Stomach (tissue), 9 donors: Measurements from ENCODE around the gene EXOC3L2. TPM values are rescaled to one million over a fixed set of nuclear protein-coding genes. Genes with fewer than 3 reads are reported as not detected.

Experiments used
- DNase-seq, 2 donors: peaks; one replicate each; pipeline versions ENCODE4 v3.0.0 to v3.0.0-alpha.2; 2013 to 2019
- H3K27ac ChIP-seq, 5 donors: fragments of 200-600 bp in 4 of 5; sonication (generic) in 4 of 5; one replicate each; pipeline ENCODE4 v1.5.1; 2013 to 2019; ENCODE audit warnings: mild to moderate bottlenecking in 1 of 5, moderate library complexity in 1 of 5
- H3K27me3 ChIP-seq, 3 donors: fragments of 200-600 bp; sonication (generic); one replicate each; pipeline ENCODE4 v1.5.1; 2017 to 2019; ENCODE audit warnings: mixed run types in 1 of 3
- H3K36me3 ChIP-seq, 4 donors: fragments of 200-600 bp; sonication (generic); 1 replicate in 3 of 4; 2 replicates in 1 of 4; pipeline ENCODE4 v1.5.1; 2016 to 2019
- H3K4me1 ChIP-seq, 4 donors: fragments of 200-600 bp; sonication (generic); one replicate each; pipeline ENCODE4 v1.5.1; 2016 to 2019
- H3K4me3 ChIP-seq, 4 donors: fragments of 200-600 bp; sonication (generic) in 3 of 4; one replicate each; pipeline ENCODE4 v1.5.1; 2016 to 2019; ENCODE audit warnings: mild to moderate bottlenecking in 1 of 4
- H3K9me3 ChIP-seq, 4 donors: fragments of 200-600 bp; sonication (generic); one replicate each; pipeline ENCODE4 v1.5.1; 2016 to 2019
- CTCF ChIP-seq, 7 experiments: fragments of 450-650 bp in 4 of 7; fragments of 200-600 bp in 3 of 7; sonication (generic) in 3 of 7; IDR thresholded peaks; one replicate each; pipeline ENCODE4 v1.5.1; 2016 to 2019; ENCODE audit warnings: antibody characterized with exemption in 7 of 7, control low read depth in 2 of 7, mild to moderate bottlenecking in 1 of 7
- EP300 ChIP-seq: sonication (generic); formaldehyde crosslinking; IDR thresholded peaks from one replicate; pipeline ENCODE4 v1.6.1; 2017; ENCODE audit warnings: antibody characterized with exemption
- POLR2A ChIP-seq, 4 donors: fragments of 450-650 bp; IDR thresholded peaks; one replicate each; pipeline ENCODE4 v1.6.1; 2016; ENCODE audit warnings: antibody characterized with exemption in 4 of 4, control low read depth in 2 of 4, mild to moderate bottlenecking in 1 of 4, moderate library complexity in 1 of 4
- POLR2AphosphoS5 ChIP-seq, 3 donors: sonication (generic); formaldehyde crosslinking; IDR thresholded peaks; one replicate each; pipeline ENCODE4 v1.6.1; 2016; ENCODE audit warnings: antibody characterized with exemption in 3 of 3
- WGBS, 5 donors: extraction: QIAGEN DNeasy Blood & Tissue Kit in 3 of 5; methylation state at CpG; one replicate each; pipeline versions ENCODE4 v1.1.5 to v1.1.7; 2013 to 2018; 5-methylcytosine and 5-hydroxymethylcytosine counted together
- intact Hi-C: fragments of 100-400 bp; cut with DNase I; formaldehyde crosslinking; loops from one replicate; pipeline ENCODE4 v1.15.1; 2023; ENCODE audit warnings: low total_unique reads
- polyA plus RNA-seq, 3 donors: library from polyadenylated mRNA; stranded (reverse); fragments of 200-250 nt; gene quantifications; one replicate each; pipeline ENCODE4 v1.2.3, GENCODE V29; 2013
- total RNA-seq, 5 donors: library from RNA; depleted of rRNA; stranded (reverse); fragments of >200 nt; gene quantifications; one replicate each; pipeline versions ENCODE4 v1.1.0 to v1.2.3, GENCODE V29; 2014 to 2016
- donor health status: healthy with polysubstance abuse.
- donor health status: Bipolar disorder and iron deficiency.
- donor health status: healthy.

EXOC3L2 gene
- total and polyA plus RNA-seq, 8 donors, result 0.72 to 20.6 (median 1.3) TPM; not detected in 1

GRCh38 chr19:45177817-45178261, 67.4 kb downstream of the EXOC3L2 start, which contains the start of gene TRAPPC6A:
Gene TRAPPC6A (minus strand): TSS chr19:45178237. CDS start chr19:45178218, 19 bp downstream.
- intact Hi-C loops, result no loop called here
- 0 to 1% (median 0%) methylated on average over 17 to 36 of the region's 36 CpGs for WGBS, 5 donors
- no peaks in the 10 kb centered on the region for H3K27me3 ChIP-seq
- H3K36me3 ChIP-seq, result peaks cover 0 to 12% (median 7%) of the 10 kb centered on the region in 4 donors
- DNase-seq, result peak in 1 of 2 donors; percentile 39
- peaks cover 32 to 58% (median 41%) of the 10 kb centered on the region in 4 donors for H3K4me1 ChIP-seq
- peak within 1 kb of the TSS; percentile 93 to 97 (median 95) for H3K27ac ChIP-seq
- no peaks in the 10 kb centered on the region for H3K9me3 ChIP-seq
- TF ChIP-seq POLR2AphosphoS5 (IDR thresholded peaks at IDR 0.05), result peak in 2 of 3 donors; percentile 54 to 71
- no peak for TF ChIP-seq CTCF (IDR thresholded peaks at IDR 0.05)
- no peak for TF ChIP-seq EP300
- peak in 2 of 4 donors; percentile 25 to 55 for TF ChIP-seq POLR2A (IDR thresholded peaks at IDR 0.05)
- H3K4me3 ChIP-seq, result peak within 1 kb of the TSS; percentile 69 to 93 (median 78)

- H3K27me3 ChIP-seq, result no peaks in the 10 kb centered on the region
- WGBS, 5 donors, result 79 to 88% (median 85%) methylated on average over 10 of the region's 10 CpGs
- H3K36me3 ChIP-seq, result no peaks in the 10 kb centered on the region
- peaks cover 21 to 54% (median 44%) of the 10 kb centered on the region in 4 donors for H3K4me1 ChIP-seq
- TF ChIP-seq EP300 (no peak), CTCF (IDR thresholded peaks at IDR 0.05) (no peak), POLR2A (IDR thresholded peaks at IDR 0.05) (no peak), POLR2AphosphoS5 (IDR thresholded peaks at IDR 0.05) (no peak)
- H3K27ac ChIP-seq, result no peak overlapping the region
- no peaks in the 10 kb centered on the region for H3K9me3 ChIP-seq
- intact Hi-C loops, result no loop called here
- DNase-seq, result no peak
- no peak overlapping the region for H3K4me3 ChIP-seq
These were observed 69.5 kb downstream of the EXOC3L2 start for GRCh38 chr19:45175515-45176345.

- Histone ChIP-seq H3K4me1 (peaks cover 4 to 53% (median 30%) of the 10 kb centered on the region in 4 donors), H3K4me3 (no peak overlapping the region), H3K27me3 (no peaks in the 10 kb centered on the region), H3K9me3 (no peaks in the 10 kb centered on the region), H3K27ac (no peak overlapping the region), H3K36me3 (peaks cover 0 to 4% (median under 1%) of the 10 kb centered on the region in 4 donors)
- DNase-seq, result no peak
- TF ChIP-seq EP300 (no peak), CTCF (IDR thresholded peaks at IDR 0.05) (no peak)
- intact Hi-C loops, result no loop called here
- WGBS, 5 donors, result 84 to 91% (median 86%) methylated on average over 8 to 12 of the region's 12 CpGs
These were observed 71.4 kb downstream of the EXOC3L2 start for GRCh38 chr19:45173816-45174215.

- Histone ChIP-seq H3K36me3 (peaks cover 0 to 6% (median 2%) of the 10 kb centered on the region in 4 donors), H3K4me3 (no peak overlapping the region), H3K27me3 (no peaks in the 10 kb centered on the region), H3K9me3 (no peaks in the 10 kb centered on the region), H3K27ac (no peak overlapping the region), H3K4me1 (peaks cover 4 to 52% (median 28%) of the 10 kb centered on the region in 4 donors)
- intact Hi-C loops, result no loop called here
- 66 to 87% (median 74%) methylated on average over 9 to 17 of the region's 18 CpGs for WGBS, 5 donors
- DNase-seq, result peak in 1 of 2 donors; percentile 12
- TF ChIP-seq POLR2A (IDR thresholded peaks at IDR 0.05), result no peak
- no peak for TF ChIP-seq EP300
- TF ChIP-seq POLR2AphosphoS5 (IDR thresholded peaks at IDR 0.05), result no peak
- no peak for TF ChIP-seq CTCF (IDR thresholded peaks at IDR 0.05)
These were observed 72.5 kb downstream of the EXOC3L2 start for GRCh38 chr19:45172611-45173208.
